Astrocyte of the hippocampus (primary cell): Measurements from ENCODE around the gene OSBPL3.
"Not testable (repeated sequence)": the region's sequence is repeated elsewhere in the genome, so short reads cannot be mapped to it uniquely, and the experiment has no call there.

Source experiments
- DNase-seq: peaks from one replicate; pipeline ENCODE4 v3.0.0; 2011; ENCODE audit warnings: low read depth, low spot score

OSBPL3 gene

GRCh38 chr7:24797270-24797669 lies 182.7 kb downstream of the OSBPL3 start:
- no peak for DNase-seq

- no peak for DNase-seq
These were observed 184.6 kb downstream of the OSBPL3 start for GRCh38 chr7:24795407-24795767.

- DNase-seq: not testable (repeated sequence)
These were observed 185.1 kb downstream of the OSBPL3 start for GRCh38 chr7:24794751-24795406.

- no peak for DNase-seq
These were observed 185.9 kb downstream of the OSBPL3 start for GRCh38 chr7:24793982-24794648.

- no peak for DNase-seq
These were observed 190.9 kb downstream of the OSBPL3 start for GRCh38 chr7:24788961-24789576.

GRCh38 chr7:24788075-24788474 lies 191.9 kb downstream of the OSBPL3 start:
- no peak for DNase-seq

GRCh38 chr7:24786941-24787340 lies 193.0 kb downstream of the OSBPL3 start:
- DNase-seq: peak; percentile 97

GRCh38 chr7:24786306-24786705 lies 193.7 kb downstream of the OSBPL3 start:
- no peak for DNase-seq

GRCh38 chr7:24784277-24784676 lies 195.7 kb downstream of the OSBPL3 start:
- DNase-seq: no peak

GRCh38 chr7:24783698-24784097 lies 196.3 kb downstream of the OSBPL3 start:
- DNase-seq: no peak

GRCh38 chr7:24781106-24781505 lies 198.9 kb downstream of the OSBPL3 start:
- no peak for DNase-seq

GRCh38 chr7:24779283-24779655 lies 200.7 kb downstream of the OSBPL3 start:
- no peak for DNase-seq

GRCh38 chr7:24778543-24779282 lies 201.3 kb downstream of the OSBPL3 start:
- DNase-seq: peak; percentile 19

- no peak for DNase-seq
These were observed 202.2 kb downstream of the OSBPL3 start for GRCh38 chr7:24777806-24778205.

- no peak for DNase-seq
These were observed 206.3 kb downstream of the OSBPL3 start for GRCh38 chr7:24773646-24774045.

- DNase-seq: no peak
These were observed 210.1 kb downstream of the OSBPL3 start for GRCh38 chr7:24769851-24770250.

GRCh38 chr7:24769014-24769830 lies 210.8 kb downstream of the OSBPL3 start:
- no peak for DNase-seq

- no peak for DNase-seq
These were observed 212.0 kb downstream of the OSBPL3 start for GRCh38 chr7:24767878-24768569.

GRCh38 chr7:24764972-24765744 lies 214.8 kb downstream of the OSBPL3 start:
- DNase-seq: no peak

- no peak for DNase-seq
These were observed 216.0 kb downstream of the OSBPL3 start for GRCh38 chr7:24764011-24764410.
